HG02759 (cell line): ENCODE measurements around the gene CTXN1.

Experiments used
- ATAC-seq: cut with Tn5 transposase; IDR thresholded peaks from one replicate; pipeline ENCODE4 v1.9.1; 2021; ENCODE audit warnings: mild to moderate bottlenecking, moderate library complexity; ENCODE audit not compliant: unreplicated experiment

The CTXN1 gene

GRCh38 chr19:7877249-7877836, 48.6 kb downstream of the CTXN1 start:
- no peak for ATAC-seq

DNA sequence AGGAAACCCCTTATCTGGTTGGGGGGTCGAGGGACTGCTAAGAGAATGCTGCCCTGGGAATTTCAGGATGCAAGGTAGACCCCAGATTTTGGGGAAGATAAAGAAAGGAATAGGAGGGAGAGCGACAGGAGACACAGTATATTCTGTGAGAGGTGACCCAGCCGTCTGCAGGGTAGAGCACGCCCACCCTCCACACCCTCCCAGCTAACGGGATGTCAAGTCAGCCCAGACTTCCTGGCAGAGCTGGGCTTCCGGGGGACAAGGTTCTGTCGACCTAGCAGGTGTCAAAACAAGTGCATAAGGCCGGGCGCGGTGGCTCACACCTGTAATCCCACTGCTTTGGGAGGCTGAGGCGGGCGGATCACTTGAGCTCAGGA, 51.0 kb downstream of the CTXN1 start:
- ATAC-seq = no peak
